Measurements from ENCODE around the gene ADCY3.
A peak's percentile ranks its signal among the peaks of the same experiment; 100 is the strongest.

Gene ADCY3

GRCh38 chr2:24785671-24786321 is 134.2 kb downstream of the ADCY3 start:
- Histone ChIP-seq H4K20me1 (ENCODE audit: insufficient read depth, low read length) (no peaks in the 10 kb centered on the region), H3K4me1 (ENCODE audit: insufficient read depth, low read length) (no peaks in the 10 kb centered on the region), H3K79me2 (ENCODE audit: insufficient read depth, low read length) (no peaks in the 10 kb centered on the region), H3K27me3 (ENCODE audit: insufficient read depth, low read length, poor library complexity) (no peaks in the 10 kb centered on the region), H3K27ac (ENCODE audit: low read length) (no peak overlapping the region), H3K9ac (ENCODE audit: low read depth, low read length) (no peak overlapping the region), H2AFZ (ENCODE audit: low read depth, low read length) (no peak overlapping the region), H3K4me3 (ENCODE audit: low read depth in 1 of 2, low read length in 2 of 2) (no peak overlapping the region), H3K4me2 (ENCODE audit: insufficient read depth, low read length) (no peak overlapping the region), H3K9me3 (ENCODE audit: insufficient read depth, low read length, severe bottlenecking) (no peaks in the 10 kb centered on the region), H3K36me3 (ENCODE audit: insufficient read depth, low read length) (no peaks in the 10 kb centered on the region; the same call in 1 of the 2 replicates)
- no peak for TF ChIP-seq EZH2 (IDR thresholded peaks at IDR 0.05; ENCODE audit: borderline replicate concordance, low read depth, low read length, severe bottlenecking)
- no peak for TF ChIP-seq CTCF (IDR thresholded peaks at IDR 0.05; ENCODE audit: borderline replicate concordance, extremely low read depth, low read length, poor library complexity, severe bottlenecking)
- ATAC-seq (ENCODE audit: insufficient read depth, low read depth) (peak; percentile 24; the same call in 1 of the 3 replicates), DNase-seq (no peak)

GRCh38 chr2:24783641-24784040 is 136.4 kb downstream of the ADCY3 start:
- DNase-seq (no peak), ATAC-seq (ENCODE audit: insufficient read depth, low read depth) (no peak)
- H2AFZ ChIP-seq (ENCODE audit: low read depth, low read length): no peak overlapping the region
- no peaks in the 10 kb centered on the region for H3K36me3 ChIP-seq (ENCODE audit: insufficient read depth, low read length)
- no peaks in the 10 kb centered on the region for H3K4me1 ChIP-seq (ENCODE audit: insufficient read depth, low read length)
- H3K79me2 ChIP-seq (ENCODE audit: insufficient read depth, low read length): no peaks in the 10 kb centered on the region
- H3K27me3 ChIP-seq (ENCODE audit: insufficient read depth, low read length, poor library complexity): no peaks in the 10 kb centered on the region
- no peaks in the 10 kb centered on the region for H3K9me3 ChIP-seq (ENCODE audit: insufficient read depth, low read length, severe bottlenecking)
- H3K9ac ChIP-seq (ENCODE audit: low read depth, low read length): no peak overlapping the region
- H3K4me3 ChIP-seq (ENCODE audit: low read depth in 1 of 2, low read length in 2 of 2): no peak overlapping the region
- H4K20me1 ChIP-seq (ENCODE audit: insufficient read depth, low read length): no peaks in the 10 kb centered on the region
- no peak overlapping the region for H3K4me2 ChIP-seq (ENCODE audit: insufficient read depth, low read length)
- TF ChIP-seq EZH2 (IDR thresholded peaks at IDR 0.05; ENCODE audit: borderline replicate concordance, low read depth, low read length, severe bottlenecking): no peak
- TF ChIP-seq CTCF (IDR thresholded peaks at IDR 0.05; ENCODE audit: borderline replicate concordance, extremely low read depth, low read length, poor library complexity, severe bottlenecking): no peak
- H3K27ac ChIP-seq (ENCODE audit: low read length): no peak overlapping the region

- no peaks in the 10 kb centered on the region for H4K20me1 ChIP-seq (ENCODE audit: insufficient read depth, low read length)
- no peaks in the 10 kb centered on the region for H3K4me1 ChIP-seq (ENCODE audit: insufficient read depth, low read length)
- H3K9me3 ChIP-seq (ENCODE audit: insufficient read depth, low read length, severe bottlenecking): no peaks in the 10 kb centered on the region
- H3K27me3 ChIP-seq (ENCODE audit: insufficient read depth, low read length, poor library complexity): no peaks in the 10 kb centered on the region
- H3K27ac ChIP-seq (ENCODE audit: low read length): no peak overlapping the region
- ATAC-seq (ENCODE audit: insufficient read depth, low read depth) (no peak), DNase-seq (no peak)
- no peaks in the 10 kb centered on the region for H3K36me3 ChIP-seq (ENCODE audit: insufficient read depth, low read length)
- H3K4me2 ChIP-seq (ENCODE audit: insufficient read depth, low read length): no peak overlapping the region
- no peaks in the 10 kb centered on the region for H3K79me2 ChIP-seq (ENCODE audit: insufficient read depth, low read length)
- no peak overlapping the region for H3K9ac ChIP-seq (ENCODE audit: low read depth, low read length)
- TF ChIP-seq CTCF (IDR thresholded peaks at IDR 0.05; ENCODE audit: borderline replicate concordance, extremely low read depth, low read length, poor library complexity, severe bottlenecking) (no peak), EZH2 (IDR thresholded peaks at IDR 0.05; ENCODE audit: borderline replicate concordance, low read depth, low read length, severe bottlenecking) (no peak)
- no peak overlapping the region for H2AFZ ChIP-seq (ENCODE audit: low read depth, low read length)
- no peak overlapping the region for H3K4me3 ChIP-seq (ENCODE audit: low read depth in 1 of 2, low read length in 2 of 2)
These were observed 140.9 kb downstream of the ADCY3 start for GRCh38 chr2:24779116-24779515.

Data from DND-41 (cell line).